Ovary (tissue), 9 donors: ENCODE measurements around the gene RBBP8NL. TPM values are rescaled to one million over a fixed set of nuclear protein-coding genes. Genes with fewer than 3 reads are reported as not detected.
"Not testable (repeated sequence)": the region's sequence is repeated elsewhere in the genome, so short reads cannot be mapped to it uniquely, and the experiment has no call there.

ENCODE experiments used
- DNase-seq, 5 donors: peaks; one replicate each; pipeline ENCODE4 v3.0.0-alpha.2; 2019 to 2020
- H3K27ac ChIP-seq, 2 donors: fragments of 200-600 bp; one replicate each; pipeline versions ENCODE4 v1.5.1 to v1.8.0; 2019 to 2022
- H3K27me3 ChIP-seq: fragments of 200-600 bp; one replicate; pipeline ENCODE4 v1.8.0; 2022
- H3K36me3 ChIP-seq: fragments of 200-600 bp; sonication (generic); one replicate; pipeline ENCODE4 v1.5.1; 2019
- H3K4me1 ChIP-seq: one replicate; pipeline ENCODE4 v1.8.1; 2013; ENCODE audit warnings: mild to moderate bottlenecking, moderate library complexity; ENCODE audit not compliant: insufficient read depth
- H3K4me3 ChIP-seq: fragments of 200-600 bp; sonication (generic); one replicate; pipeline ENCODE4 v1.5.1; 2017
- H3K9me3 ChIP-seq, 2 donors: fragments of 200-600 bp in 1 of 2; sonication (generic) in 1 of 2; one replicate each; pipeline versions ENCODE4 v1.5.1 to v1.8.1; 2013 to 2019; ENCODE audit warnings: mild to moderate bottlenecking in 1 of 2, moderate library complexity in 1 of 2
- EP300 ChIP-seq: sonication (generic); formaldehyde crosslinking; IDR thresholded peaks from one replicate; pipeline ENCODE4 v1.6.1; 2017; ENCODE audit warnings: antibody characterized with exemption
- POLR2A ChIP-seq: fragments of 450-650 bp; IDR thresholded peaks from one replicate; pipeline ENCODE4 v1.6.1; 2017; ENCODE audit warnings: antibody characterized with exemption, mild to moderate bottlenecking, moderate library complexity
- WGBS, 3 donors: extraction: QIAGEN DNeasy Blood & Tissue Kit in 1 of 3; methylation state at CpG; one replicate each; pipeline versions ENCODE4 v1.1.5 to v1.1.7; 2013 to 2017; 5-methylcytosine and 5-hydroxymethylcytosine counted together
- intact Hi-C, 4 donors: fragments of 100-400 bp; cut with DNase I; formaldehyde crosslinking; loops; one replicate each; pipeline versions ENCODE4 v1.11.0 to v1.15.1; 2022 to 2023
- polyA plus RNA-seq, 2 donors: library from polyadenylated mRNA; stranded (reverse); fragments of 200-250 nt in 1 of 2; fragments of 350-450 nt in 1 of 2; fragmentation: Illumina TruSeq in 1 of 2; extraction: RNeasy Lipid Tissue Mini Kit (QIAGEN cat#74804) in 1 of 2; gene quantifications; one replicate each; pipeline ENCODE4 v1.2.3, GENCODE V29; 2013 to 2014
- total RNA-seq, 7 donors: library from RNA; depleted of rRNA in 2 of 7; stranded (reverse); fragments of >200 nt in 2 of 7; fragmentation: NEBNext Ultra II Directional in 3 of 7; extraction: Animal tissue kit (Norgen Biotek cat#: 25700) in 3 of 7; gene quantifications; one replicate each; pipeline versions ENCODE4 v1.1.0 to v1.2.4, GENCODE V29; 2016 to 2023
- TF ChIP-seq, protein P1 (sequence below), 3 donors: fragments of 450-650 bp in 2 of 3; fragments of 200-600 bp in 1 of 3; IDR thresholded peaks; one replicate each; pipeline versions ENCODE4 v1.5.1 to v1.8.0; 2016 to 2022; ENCODE audit warnings: antibody characterized with exemption in 3 of 3, mild to moderate bottlenecking in 1 of 3
- donor health status: DM: no; HTN: no; CAD: no; lungs with moderate emphysema.
- donor health status: DM: no; HTN: no; CAD: no.
- donor health status: Bipolar disorder and iron deficiency.
- donor health status: DM: yes; HTN: yes; CAD: no.
- donor health status: DM: no; HTN: no; CAD: no.
- donor health status: DM: yes; HTN: yes; CAD: no.

Gene RBBP8NL
- total and polyA plus RNA-seq, 9 donors: 0.32 to 0.46 TPM; not detected in 7

DNA sequence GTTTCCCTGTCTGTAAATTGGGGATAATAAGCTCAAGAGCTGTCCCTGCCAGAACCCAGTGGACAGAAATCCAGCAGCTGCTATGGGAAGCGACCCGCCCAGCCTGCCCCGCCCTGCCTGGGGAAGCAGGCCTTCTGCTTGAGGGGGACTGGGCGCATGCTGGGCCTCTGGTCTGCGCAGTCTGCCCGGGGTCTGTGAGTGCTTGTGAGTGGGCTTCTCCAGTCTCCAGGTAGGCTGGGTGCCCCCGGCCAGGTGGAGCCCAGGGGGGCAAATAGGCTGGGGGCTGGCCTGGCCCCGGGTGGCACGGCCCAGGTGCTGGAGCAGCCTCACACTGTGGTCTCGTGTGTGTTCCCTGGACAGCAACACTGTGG, 648 bp upstream of the RBBP8NL start:
- Histone ChIP-seq H3K4me3 (no peak overlapping the region), H3K36me3 (no peaks in the 10 kb centered on the region), H3K27me3 (no peaks in the 10 kb centered on the region), H3K4me1 (no peaks in the 10 kb centered on the region), H3K27ac (no peak overlapping the region), H3K9me3 (no peaks in the 10 kb centered on the region)
- no peak for DNase-seq
- 67 to 84% (median 80%) methylated on average over 4 to 10 of the region's 10 CpGs for WGBS, 3 donors
- TF ChIP-seq POLR2A (no peak), EP300 (no peak)
- TF ChIP-seq, protein P1, sequence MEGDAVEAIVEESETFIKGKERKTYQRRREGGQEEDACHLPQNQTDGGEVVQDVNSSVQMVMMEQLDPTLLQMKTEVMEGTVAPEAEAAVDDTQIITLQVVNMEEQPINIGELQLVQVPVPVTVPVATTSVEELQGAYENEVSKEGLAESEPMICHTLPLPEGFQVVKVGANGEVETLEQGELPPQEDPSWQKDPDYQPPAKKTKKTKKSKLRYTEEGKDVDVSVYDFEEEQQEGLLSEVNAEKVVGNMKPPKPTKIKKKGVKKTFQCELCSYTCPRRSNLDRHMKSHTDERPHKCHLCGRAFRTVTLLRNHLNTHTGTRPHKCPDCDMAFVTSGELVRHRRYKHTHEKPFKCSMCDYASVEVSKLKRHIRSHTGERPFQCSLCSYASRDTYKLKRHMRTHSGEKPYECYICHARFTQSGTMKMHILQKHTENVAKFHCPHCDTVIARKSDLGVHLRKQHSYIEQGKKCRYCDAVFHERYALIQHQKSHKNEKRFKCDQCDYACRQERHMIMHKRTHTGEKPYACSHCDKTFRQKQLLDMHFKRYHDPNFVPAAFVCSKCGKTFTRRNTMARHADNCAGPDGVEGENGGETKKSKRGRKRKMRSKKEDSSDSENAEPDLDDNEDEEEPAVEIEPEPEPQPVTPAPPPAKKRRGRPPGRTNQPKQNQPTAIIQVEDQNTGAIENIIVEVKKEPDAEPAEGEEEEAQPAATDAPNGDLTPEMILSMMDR (IDR thresholded peaks at IDR 0.05): no peak
- intact Hi-C loops: loop anchor here in 1 of 4 donors (10.0 kb wide), 1 partner anchor 167 kb away; no protein-coding TSS in a partner anchor

DNA sequence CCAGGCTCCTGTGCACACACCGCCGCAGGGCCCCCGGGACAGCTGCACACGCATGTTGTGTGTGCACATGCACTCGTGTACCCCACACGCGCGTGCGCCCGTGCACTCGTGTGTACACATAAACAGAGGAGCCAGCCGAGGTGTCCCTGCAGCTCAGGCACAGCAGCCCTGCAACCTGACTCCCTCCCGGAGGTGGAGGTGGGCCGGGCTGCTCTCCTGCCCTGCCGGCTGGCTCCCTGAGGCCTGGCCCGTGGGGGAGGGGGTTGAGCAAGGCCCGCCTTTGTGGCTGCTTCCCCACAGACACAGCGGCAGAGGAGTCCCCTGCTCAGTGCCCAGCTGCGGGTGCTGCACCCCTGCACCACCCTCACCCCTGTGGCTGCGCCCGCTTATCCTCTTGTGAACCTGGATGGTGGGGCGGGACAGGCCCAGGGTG, 624 bp downstream of the RBBP8NL start:
- Histone ChIP-seq H3K27me3 (no peaks in the 10 kb centered on the region), H3K4me1 (no peaks in the 10 kb centered on the region), H3K27ac (no peak overlapping the region), H3K9me3 (no peaks in the 10 kb centered on the region), H3K4me3 (no peak overlapping the region), H3K36me3 (no peaks in the 10 kb centered on the region)
- intact Hi-C loops: loop anchor here in 1 of 4 donors (10.0 kb wide), 1 partner anchor 168 kb away; no protein-coding TSS in a partner anchor
- TF ChIP-seq POLR2A (no peak), EP300 (no peak)
- TF ChIP-seq, protein P1 (IDR thresholded peaks at IDR 0.05): no peak
- no peak for DNase-seq
- WGBS, 3 donors: 66 to 76% (median 70%) methylated on average over 7 to 22 of the region's 22 CpGs

DNA sequence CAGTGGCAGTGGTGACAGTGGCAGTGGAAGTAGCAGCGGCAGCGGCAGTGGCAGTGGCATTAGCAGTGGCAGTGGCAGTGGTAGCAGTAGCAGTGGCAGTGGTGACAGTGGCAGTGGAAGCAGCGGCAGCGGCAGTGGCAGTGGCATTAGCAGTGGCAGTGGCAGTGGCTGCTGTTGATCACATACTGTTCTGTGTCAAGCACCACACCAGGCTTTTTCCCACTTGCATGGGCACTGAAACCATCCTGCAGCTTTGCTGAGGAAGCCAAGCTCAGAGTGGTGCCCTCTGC, 1.3 kb downstream of the RBBP8NL start:
- not testable (repeated sequence) for H3K4me3 ChIP-seq, H3K4me1 ChIP-seq, H3K36me3 ChIP-seq, H3K27me3 ChIP-seq, H3K27ac ChIP-seq, H3K9me3 ChIP-seq, DNase-seq
- intact Hi-C loops: loop anchor here in 1 of 4 donors (10.0 kb wide), 1 partner anchor 169 kb away; no protein-coding TSS in a partner anchor
- 86 to 97% (median 95%) methylated on average over 4 of the region's 4 CpGs for WGBS, 3 donors

DNA sequence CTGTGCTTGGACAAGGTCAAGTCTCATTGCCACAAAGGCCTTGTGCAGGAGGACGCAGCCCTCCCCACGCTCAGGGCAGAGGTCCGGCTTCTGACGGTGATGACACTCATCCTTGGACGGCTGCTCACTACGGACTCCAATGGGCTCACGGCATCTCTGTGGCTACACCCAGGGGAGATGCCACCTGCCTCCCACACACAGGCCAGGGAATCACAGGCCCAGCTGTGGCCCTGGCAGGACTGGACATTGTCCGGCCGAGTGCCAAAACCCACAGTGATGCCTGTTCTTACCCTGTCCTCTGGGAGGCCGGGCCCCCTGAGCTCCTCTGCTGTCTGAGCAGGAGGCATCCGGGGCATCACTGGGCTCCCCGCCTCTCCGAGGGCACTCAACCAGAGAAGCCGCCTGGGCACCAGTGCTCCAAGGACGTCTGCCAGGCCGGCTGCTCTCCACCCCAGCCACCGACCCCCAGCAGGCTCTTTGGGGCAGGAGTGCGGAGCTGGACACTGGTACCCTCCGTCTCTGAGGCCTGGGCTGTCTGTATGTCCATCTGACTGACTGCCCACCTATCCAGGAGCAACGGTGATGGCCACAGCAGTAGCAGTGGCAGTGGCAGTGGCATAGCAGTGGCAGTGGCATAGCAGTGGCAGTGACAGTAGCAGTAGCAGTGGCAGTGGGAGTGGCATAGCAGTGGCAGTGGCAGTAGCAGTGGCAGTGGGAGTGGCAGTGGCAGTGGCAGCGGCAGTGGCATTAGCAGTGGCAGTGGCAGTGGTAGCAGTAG, 1.9 kb downstream of the RBBP8NL start:
- H3K4me3 ChIP-seq: no peak overlapping the region
- H3K9me3 ChIP-seq: no peaks in the 10 kb centered on the region
- H3K4me1 ChIP-seq: no peaks in the 10 kb centered on the region
- no peaks in the 10 kb centered on the region for H3K36me3 ChIP-seq
- no peak overlapping the region for H3K27ac ChIP-seq
- H3K27me3 ChIP-seq: no peaks in the 10 kb centered on the region
- intact Hi-C loops: loop anchor here in 1 of 4 donors (10.0 kb wide), 1 partner anchor 169 kb away; no protein-coding TSS in a partner anchor
- TF ChIP-seq POLR2A: no peak
- TF ChIP-seq, protein P1 (IDR thresholded peaks at IDR 0.05): no peak
- no peak for TF ChIP-seq EP300
- 79 to 87% (median 79%) methylated on average over 13 to 21 of the region's 21 CpGs for WGBS, 3 donors
- DNase-seq: no peak
